T-helper 2 cell (primary cell): Measurements from ENCODE around the gene STK11.
A peak's percentile ranks its signal among the peaks of the same experiment; 100 is the strongest.

Experiments
- DNase-seq, 5 experiments: peaks; one replicate each; pipeline versions ENCODE4 v3.0.0 to v3.0.0-alpha.2; 2012 to 2022

STK11 gene

DNA sequence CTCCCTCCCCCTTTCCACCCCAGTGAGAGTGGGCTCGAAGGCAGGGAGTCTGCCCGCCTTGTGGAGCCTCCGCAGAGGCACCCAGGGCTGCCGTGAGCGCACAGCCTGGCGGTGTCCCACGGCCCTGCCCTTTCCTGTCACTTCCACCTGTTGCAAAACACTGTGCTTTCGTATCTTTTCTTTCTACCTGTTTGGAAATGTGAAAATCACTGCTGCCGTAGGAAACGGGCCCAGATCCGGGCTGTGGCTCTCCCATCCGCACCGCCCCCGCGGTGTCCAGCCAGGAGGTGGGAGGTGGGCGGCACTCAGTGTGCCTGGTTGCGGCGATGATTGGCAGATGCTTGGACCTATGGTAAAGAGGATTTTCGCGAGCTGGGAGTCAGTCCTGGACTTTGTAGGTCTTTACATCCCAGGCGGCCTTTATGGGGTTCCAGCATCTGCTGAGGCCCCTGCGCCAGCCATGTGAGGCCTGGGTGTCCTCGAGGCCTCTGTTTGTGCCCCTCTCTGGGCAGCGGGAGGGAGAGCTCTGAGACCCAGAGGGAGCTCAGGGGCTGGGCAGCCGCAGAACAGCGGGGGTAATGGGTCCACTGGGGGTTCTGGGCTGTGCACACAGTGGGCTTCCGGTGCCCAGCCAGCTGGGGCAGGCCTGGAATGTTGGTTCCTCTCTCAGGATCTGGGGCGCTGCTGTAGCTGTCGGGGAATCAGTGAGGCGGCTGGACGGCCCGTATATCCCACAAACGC lies 6.1 kb downstream of the STK11 start:
- no peak for DNase-seq

DNA sequence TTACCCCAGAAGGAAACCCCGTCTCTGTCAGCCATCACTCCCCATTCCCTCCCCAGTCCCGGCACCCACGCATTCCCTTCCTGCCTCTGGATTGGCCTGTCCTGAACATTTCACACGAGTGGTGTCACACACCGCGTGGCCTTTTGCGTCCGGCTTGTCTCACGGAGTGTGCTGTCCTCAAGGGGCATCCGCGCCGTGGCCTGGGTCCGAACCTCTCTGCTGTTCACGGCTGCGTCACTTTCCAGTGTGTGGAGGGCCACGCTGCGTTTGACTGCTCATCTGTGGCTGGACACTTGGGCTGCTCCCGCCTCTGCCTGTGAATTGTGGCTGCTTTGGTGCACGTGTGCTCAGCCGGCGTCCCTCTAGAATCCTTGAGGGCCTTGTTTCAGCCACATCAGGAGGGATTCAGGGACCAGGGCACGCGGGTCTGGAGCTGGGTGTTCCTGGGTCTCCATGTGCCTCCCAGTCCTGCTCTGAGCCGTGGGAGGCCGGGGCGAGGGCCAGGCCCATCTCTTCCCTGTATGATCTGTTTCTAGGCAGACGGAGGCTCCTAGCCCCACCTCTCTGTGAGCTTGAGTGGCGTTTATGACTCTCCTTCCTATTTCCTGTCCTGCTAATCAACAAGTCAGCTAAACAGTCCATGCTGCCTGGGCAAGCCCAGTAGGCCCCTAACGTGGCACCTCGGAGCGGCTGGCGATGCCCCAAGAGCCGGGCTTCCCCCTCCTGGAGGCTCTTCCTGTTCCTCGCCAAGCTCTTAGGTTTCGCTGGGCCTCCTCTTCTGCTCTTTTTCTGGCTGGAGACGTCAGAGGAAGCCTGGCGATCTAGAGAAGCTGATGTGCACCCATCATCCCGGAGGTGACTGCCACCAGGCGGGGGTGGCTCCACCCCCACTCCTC lies 8.1 kb downstream of the STK11 start:
- DNase-seq: peak in 4 of 5 experiments; percentile 24 to 83 (median 44)

- no peak for DNase-seq
Measured at GRCh38 chr19:1214299-1214861, 8.8 kb downstream of the STK11 start.

GRCh38 chr19:1214862-1215731 lies 9.5 kb downstream of the STK11 start:
- no peak for DNase-seq

GRCh38 chr19:1216756-1217155 lies 11.2 kb downstream of the STK11 start:
- DNase-seq: no peak

- DNase-seq: no peak
Measured at GRCh38 chr19:1217366-1217765, 11.8 kb downstream of the STK11 start.

- DNase-seq: no peak
Measured at GRCh38 chr19:1218751-1219567, 13.4 kb downstream of the STK11 start.

- DNase-seq: no peak
Measured at GRCh38 chr19:1219786-1220476, 14.4 kb downstream of the STK11 start.

- DNase-seq: no peak
Measured at GRCh38 chr19:1220477-1220930, 14.9 kb downstream of the STK11 start.

- no peak for DNase-seq
Measured at GRCh38 chr19:1220976-1221903, 15.7 kb downstream of the STK11 start.

- DNase-seq: no peak
Measured at GRCh38 chr19:1221904-1222255, 16.3 kb downstream of the STK11 start.

- DNase-seq: no peak
Measured at GRCh38 chr19:1222394-1222793, 16.8 kb downstream of the STK11 start.

DNA sequence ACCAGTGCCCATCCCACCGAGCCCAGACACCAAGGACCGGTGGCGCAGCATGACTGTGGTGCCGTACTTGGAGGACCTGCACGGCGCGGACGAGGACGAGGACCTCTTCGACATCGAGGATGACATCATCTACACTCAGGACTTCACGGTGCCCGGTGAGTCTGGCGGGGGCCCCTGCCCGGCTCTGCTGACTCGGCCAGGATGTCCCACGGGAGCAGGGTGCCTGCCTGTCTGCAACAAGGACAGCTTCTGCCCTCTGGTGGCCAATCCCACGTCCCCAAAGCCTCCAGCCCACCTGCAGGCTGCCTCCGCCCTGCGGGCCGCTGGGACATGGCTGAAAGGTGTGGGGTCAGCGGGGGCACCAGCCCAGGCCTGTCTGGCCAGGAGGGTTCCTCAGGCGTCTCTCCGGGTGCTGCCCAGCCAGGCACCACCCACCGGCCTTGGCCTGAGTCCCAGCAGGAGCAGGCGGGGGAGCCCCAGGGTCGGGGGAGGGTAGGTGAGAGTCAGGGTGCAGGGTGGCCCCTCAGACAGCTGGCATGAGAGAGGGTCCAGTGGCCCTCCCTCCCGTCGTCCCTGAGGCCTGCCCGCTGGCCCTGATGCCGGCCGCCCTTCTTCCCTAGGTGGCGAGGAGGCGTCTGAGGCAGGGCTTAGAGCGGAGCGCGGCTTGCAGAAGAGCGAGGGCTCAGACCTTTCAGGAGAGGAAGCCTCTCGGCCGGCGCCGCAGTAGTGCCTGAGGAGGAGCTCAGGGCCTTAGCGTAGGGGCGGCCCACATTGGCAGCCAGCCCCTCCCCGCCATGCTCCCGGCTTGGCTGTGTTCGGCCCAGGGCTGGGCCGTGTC lies 17.7 kb downstream of the STK11 start:
- DNase-seq: peak in 1 of 5 experiments; percentile 36

DNA sequence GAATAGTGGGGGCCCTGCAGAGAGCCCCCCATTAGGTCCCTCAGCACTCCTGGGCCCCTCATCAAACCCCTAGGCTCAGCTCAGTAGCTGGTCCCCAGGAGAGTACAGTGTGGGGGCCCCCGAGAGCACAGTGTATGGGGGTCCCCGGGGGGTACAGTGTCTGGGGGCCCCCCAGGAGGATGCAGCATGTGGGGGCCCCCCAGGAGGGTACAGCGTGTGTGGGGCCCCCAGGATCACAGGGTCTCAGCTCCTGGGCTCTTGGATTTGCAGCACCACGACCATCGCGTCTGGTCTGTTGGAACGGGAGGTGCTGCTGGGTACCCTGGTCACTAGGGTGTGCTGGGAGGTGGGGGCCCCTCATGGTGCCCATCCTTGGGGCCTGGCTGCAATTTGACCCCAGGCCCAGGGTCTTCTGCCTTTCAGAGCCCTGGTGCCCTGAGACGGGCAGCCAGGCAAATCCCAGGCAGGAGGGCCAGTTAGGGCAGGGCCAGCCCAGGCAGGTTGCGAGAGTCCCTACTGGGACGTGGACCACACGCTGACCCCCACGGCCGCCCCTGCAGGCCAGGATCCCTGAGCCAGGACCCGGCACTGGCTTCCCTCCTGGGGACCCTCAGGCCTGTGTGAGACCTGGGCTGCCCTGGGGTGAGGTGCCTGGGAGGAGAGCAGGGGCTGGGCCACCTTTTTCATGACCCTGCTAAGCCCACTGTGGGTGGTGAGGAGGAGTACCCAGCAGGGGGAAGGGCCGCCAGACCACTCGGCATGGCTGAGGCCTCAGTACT lies 18.7 kb downstream of the STK11 start:
- no peak for DNase-seq

DNA sequence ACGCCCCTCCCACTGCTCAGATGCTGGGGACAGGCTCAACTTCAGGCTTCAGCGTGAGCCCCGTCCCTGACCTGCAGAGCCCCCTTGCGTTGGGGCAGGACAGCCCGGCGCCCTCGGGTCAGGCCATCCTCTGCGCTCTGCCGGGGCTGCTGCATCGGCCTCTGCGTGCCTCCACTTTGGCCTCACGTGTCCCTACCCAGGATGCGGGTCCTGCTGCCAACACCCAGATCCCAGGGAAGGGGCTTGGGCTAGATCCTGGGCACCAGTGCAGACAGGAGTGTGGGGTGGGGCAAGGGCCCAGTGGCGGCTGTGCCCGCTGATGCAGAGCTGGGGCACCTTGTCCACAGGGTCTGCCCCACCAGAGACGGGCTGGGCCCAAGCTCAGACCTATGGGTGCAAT lies 19.3 kb downstream of the STK11 start:
- no peak for DNase-seq

DNA sequence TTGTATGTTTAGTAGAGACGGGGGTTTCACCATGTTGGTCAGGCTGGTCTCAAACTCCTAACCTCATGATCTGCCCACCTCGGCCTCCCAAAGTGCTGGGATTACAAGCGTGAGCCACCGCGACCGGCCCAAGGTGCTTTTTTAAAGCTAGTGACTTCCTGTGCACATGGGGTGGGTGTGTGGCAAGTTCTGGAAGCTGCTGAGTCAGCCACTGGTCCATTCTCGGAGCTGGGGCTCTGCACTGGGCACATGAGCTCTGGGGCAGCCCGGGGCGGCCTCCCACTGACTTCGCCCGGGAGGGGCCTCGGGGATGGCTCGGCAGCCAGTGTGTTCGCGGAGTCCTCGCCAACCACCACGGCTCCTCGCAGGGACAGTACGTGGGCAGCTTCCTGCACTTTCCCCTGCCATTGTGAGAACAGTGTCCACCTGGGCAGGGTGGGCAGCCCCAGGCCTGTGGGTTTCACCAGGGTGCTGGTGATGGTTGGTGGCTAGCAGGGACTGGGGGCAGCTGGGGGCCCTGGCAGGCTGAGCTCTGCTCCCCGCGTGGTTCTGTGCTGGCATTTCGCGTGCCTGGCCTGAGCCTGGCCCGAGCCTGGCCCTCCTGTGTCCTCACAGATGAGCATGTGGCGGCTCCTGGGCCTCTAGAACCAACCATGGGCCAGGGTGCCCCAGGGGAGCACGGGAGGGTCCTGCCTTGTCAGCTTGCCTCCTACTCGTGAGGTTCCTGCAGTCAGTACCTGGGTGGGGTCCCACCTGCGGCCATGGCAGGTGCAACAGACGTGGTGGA lies 20.1 kb downstream of the STK11 start:
- DNase-seq: no peak

DNA sequence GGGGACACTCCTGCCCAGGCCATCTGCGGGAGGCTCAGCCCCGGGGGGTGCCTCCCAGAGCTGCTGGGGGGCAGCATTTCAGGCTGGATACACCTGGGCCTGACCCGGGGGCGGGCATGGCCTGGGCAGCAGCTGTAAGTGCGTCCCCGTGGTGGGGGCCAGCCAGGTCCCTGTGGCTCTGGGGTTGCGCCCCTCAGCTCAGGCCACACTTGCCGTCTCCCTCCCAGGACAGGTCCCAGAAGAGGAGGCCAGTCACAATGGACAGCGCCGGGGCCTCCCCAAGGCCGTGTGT lies 20.6 kb downstream of the STK11 start:
- DNase-seq: no peak
